ENCODE results near the gene RASAL1.

RASAL1 gene

GRCh38 chr12:113135178-113136127 is at the start of gene RASAL1:
Gene RASAL1 (minus strand): TSS chr12:113135761. CDS start chr12:113135462, 299 bp downstream.
- ATAC-seq, result peak; percentile 83
- Mint-ChIP-seq H3K4me1 (peaks cover 21% of the 10 kb centered on the region), H3K36me3 (ENCODE audit: low read depth) (no peaks in the 10 kb centered on the region), H3K27me3 (peaks cover 3% of the 10 kb centered on the region), H3K27ac (peak within 1 kb of the TSS; percentile 61), H3K9me3 (no peaks in the 10 kb centered on the region), H3K4me3 (peak within 1 kb of the TSS; percentile 73)
- DNase-seq, result peak; percentile 92

- Mint-ChIP-seq H3K4me3 (peak overlapping the region; percentile 98), H3K9me3 (no peaks in the 10 kb centered on the region), H3K27me3 (no peaks in the 10 kb centered on the region), H3K4me1 (peaks cover 48% of the 10 kb centered on the region), H3K27ac (peak overlapping the region; percentile 96), H3K36me3 (ENCODE audit: low read depth) (peaks cover 38% of the 10 kb centered on the region)
- DNase-seq (peak; percentile 88), ATAC-seq (peak; percentile 88)
These were observed 49.3 kb upstream of the RASAL1 start for GRCh38 chr12:113184900-113185179.

- no peak for DNase-seq
- Mint-ChIP-seq H3K27ac (peak overlapping the region; percentile 96), H3K36me3 (ENCODE audit: low read depth) (peaks cover 40% of the 10 kb centered on the region), H3K4me3 (peak overlapping the region; percentile 98), H3K4me1 (peaks cover 47% of the 10 kb centered on the region), H3K27me3 (no peaks in the 10 kb centered on the region), H3K9me3 (no peaks in the 10 kb centered on the region)
- peak; percentile 70 for ATAC-seq
These were observed 48.7 kb upstream of the RASAL1 start for GRCh38 chr12:113184098-113184899.

- Mint-ChIP-seq H3K27me3 (no peaks in the 10 kb centered on the region), H3K27ac (peak overlapping the region; percentile 96), H3K4me1 (peaks cover 40% of the 10 kb centered on the region), H3K36me3 (ENCODE audit: low read depth) (peaks cover 45% of the 10 kb centered on the region), H3K4me3 (peak overlapping the region; percentile 98), H3K9me3 (no peaks in the 10 kb centered on the region)
- no peak for DNase-seq
- ATAC-seq, result no peak
These were observed 47.5 kb upstream of the RASAL1 start for GRCh38 chr12:113183030-113183589.

- Mint-ChIP-seq H3K27me3 (no peaks in the 10 kb centered on the region), H3K36me3 (ENCODE audit: low read depth) (peaks cover 50% of the 10 kb centered on the region), H3K4me3 (no peak overlapping the region), H3K27ac (no peak overlapping the region), H3K4me1 (peaks cover 31% of the 10 kb centered on the region), H3K9me3 (no peaks in the 10 kb centered on the region)
- DNase-seq (no peak), ATAC-seq (no peak)
These were observed 46.4 kb upstream of the RASAL1 start for GRCh38 chr12:113181975-113182374.

GRCh38 chr12:113180333-113180732 is 44.8 kb upstream of the RASAL1 start:
- ATAC-seq, result no peak
- Mint-ChIP-seq H3K4me1 (peaks cover 21% of the 10 kb centered on the region), H3K27me3 (no peaks in the 10 kb centered on the region), H3K9me3 (no peaks in the 10 kb centered on the region), H3K36me3 (ENCODE audit: low read depth) (peaks cover 51% of the 10 kb centered on the region), H3K27ac (no peak overlapping the region), H3K4me3 (no peak overlapping the region)
- DNase-seq, result no peak

- no peak for DNase-seq
- no peak overlapping the region for H3K4me3 Mint-ChIP-seq
- no peaks in the 10 kb centered on the region for H3K27me3 Mint-ChIP-seq
- peaks cover 57% of the 10 kb centered on the region for H3K36me3 Mint-ChIP-seq (ENCODE audit: low read depth)
- H3K27ac Mint-ChIP-seq, result no peak overlapping the region
- H3K4me1 Mint-ChIP-seq, result peaks cover 18% of the 10 kb centered on the region
- no peak for ATAC-seq
- no peaks in the 10 kb centered on the region for H3K9me3 Mint-ChIP-seq
These were observed 43.5 kb upstream of the RASAL1 start for GRCh38 chr12:113179023-113179422.

- Mint-ChIP-seq H3K27me3 (no peaks in the 10 kb centered on the region), H3K9me3 (no peaks in the 10 kb centered on the region), H3K4me3 (no peak overlapping the region), H3K27ac (no peak overlapping the region), H3K36me3 (ENCODE audit: low read depth) (peaks cover 73% of the 10 kb centered on the region), H3K4me1 (peaks cover 7% of the 10 kb centered on the region)
- DNase-seq (peak; percentile 87), ATAC-seq (peak; percentile 87)
These were observed 39.2 kb upstream of the RASAL1 start for GRCh38 chr12:113174461-113175384.

- Mint-ChIP-seq H3K27ac (no peak overlapping the region), H3K27me3 (no peaks in the 10 kb centered on the region), H3K4me1 (peaks cover 7% of the 10 kb centered on the region), H3K9me3 (no peaks in the 10 kb centered on the region), H3K4me3 (no peak overlapping the region), H3K36me3 (ENCODE audit: low read depth) (peaks cover 69% of the 10 kb centered on the region)
- no peak for ATAC-seq
- DNase-seq, result no peak
These were observed 37.6 kb upstream of the RASAL1 start for GRCh38 chr12:113173081-113173698.

GRCh38 chr12:113172185-113172584 is 36.6 kb upstream of the RASAL1 start:
- Mint-ChIP-seq H3K4me3 (no peak overlapping the region), H3K36me3 (ENCODE audit: low read depth) (peaks cover 59% of the 10 kb centered on the region), H3K9me3 (no peaks in the 10 kb centered on the region), H3K27me3 (no peaks in the 10 kb centered on the region), H3K27ac (no peak overlapping the region), H3K4me1 (peaks cover 7% of the 10 kb centered on the region)
- no peak for DNase-seq
- no peak for ATAC-seq

GRCh38 chr12:113171543-113171942 is 36.0 kb upstream of the RASAL1 start:
- no peak overlapping the region for H3K4me3 Mint-ChIP-seq

GRCh38 chr12:113170926-113171325 is 35.4 kb upstream of the RASAL1 start:
- Mint-ChIP-seq H3K9me3 (no peaks in the 10 kb centered on the region), H3K27me3 (no peaks in the 10 kb centered on the region), H3K27ac (no peak overlapping the region), H3K36me3 (ENCODE audit: low read depth) (peaks cover 56% of the 10 kb centered on the region), H3K4me1 (peaks cover 7% of the 10 kb centered on the region), H3K4me3 (no peak overlapping the region)
- DNase-seq (no peak), ATAC-seq (no peak)

More at GRCh38 chr12:113171543-113171942, 36.0 kb upstream of the RASAL1 start:
- DNase-seq (no peak), ATAC-seq (no peak)
- Mint-ChIP-seq H3K27ac (no peak overlapping the region), H3K36me3 (ENCODE audit: low read depth) (peaks cover 56% of the 10 kb centered on the region), H3K9me3 (no peaks in the 10 kb centered on the region), H3K4me1 (peaks cover 7% of the 10 kb centered on the region), H3K27me3 (no peaks in the 10 kb centered on the region)

- peaks cover 58% of the 10 kb centered on the region for H3K36me3 Mint-ChIP-seq (ENCODE audit: low read depth)
- no peak overlapping the region for H3K27ac Mint-ChIP-seq
- ATAC-seq, result no peak
These were observed 34.9 kb upstream of the RASAL1 start for GRCh38 chr12:113170457-113170856.

More at GRCh38 chr12:113170457-113170856, 34.9 kb upstream of the RASAL1 start:
- no peaks in the 10 kb centered on the region for H3K9me3 Mint-ChIP-seq
- DNase-seq, result no peak
- no peak overlapping the region for H3K4me3 Mint-ChIP-seq
- H3K27me3 Mint-ChIP-seq, result no peaks in the 10 kb centered on the region
- peaks cover 7% of the 10 kb centered on the region for H3K4me1 Mint-ChIP-seq

Data from activated naive CD8-positive, alpha-beta T cell treated with anti-CD3 and anti-CD28 coated beads, Interleukin-2, amount 50 U/mL, for 24 hours (primary cell).